Neuron (in vitro differentiated cells): ENCODE results near the gene RPL31.
"Not testable (repeated sequence)": the region's sequence is repeated elsewhere in the genome, so short reads cannot be mapped to it uniquely, and the experiment has no call there.

Experiments
- H2AFZ ChIP-seq: one replicate; pipeline ENCODE4 v1.6.1; 2013; ENCODE audit warnings: low read depth, mild to moderate bottlenecking, inconsistent platforms, low read length, moderate library complexity
- H3K27me3 ChIP-seq: one replicate; pipeline ENCODE4 v1.6.1; 2013; ENCODE audit warnings: low read length; ENCODE audit not compliant: insufficient read depth
- H3K36me3 ChIP-seq: one replicate; pipeline ENCODE4 v1.6.1; 2013; ENCODE audit warnings: low read length; ENCODE audit not compliant: insufficient read depth
- H3K4me1 ChIP-seq: one replicate; pipeline ENCODE4 v1.6.1; 2013; ENCODE audit warnings: low read length; ENCODE audit not compliant: insufficient read depth
- H3K4me3 ChIP-seq: 2 replicates; pipeline ENCODE4 v1.5.1; 2013; ENCODE audit warnings: mild to moderate bottlenecking, low read length, moderate library complexity
- H3K9me3 ChIP-seq: one replicate; pipeline ENCODE4 v1.6.1; 2013; ENCODE audit warnings: low read length

The RPL31 gene

DNA sequence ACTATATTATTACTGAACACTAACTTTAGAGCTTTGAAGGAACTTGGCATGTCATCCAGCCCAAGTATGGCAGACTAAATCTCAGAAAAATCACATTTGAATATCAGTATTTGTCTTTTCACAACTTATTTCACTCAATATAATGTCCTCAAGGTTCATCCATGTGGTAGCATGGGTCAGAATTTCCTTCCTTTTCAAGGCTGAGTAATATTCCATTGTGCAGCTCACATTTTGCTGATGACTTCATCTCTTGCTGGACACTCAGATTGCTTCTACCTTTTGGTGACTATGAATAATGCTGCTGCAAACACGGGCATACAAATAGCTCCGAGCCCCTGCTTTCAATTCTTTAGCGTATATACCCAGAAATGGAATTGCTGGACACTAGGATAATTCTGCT, 46.7 kb downstream of the RPL31 start:
- Histone ChIP-seq H3K4me1 (no peaks in the 10 kb centered on the region), H3K9me3 (no peaks in the 10 kb centered on the region), H3K36me3 (no peaks in the 10 kb centered on the region), H2AFZ (no peak overlapping the region), H3K27me3 (no peaks in the 10 kb centered on the region), H3K4me3 (no peak overlapping the region)

- H2AFZ ChIP-seq, H3K9me3 ChIP-seq, H3K4me1 ChIP-seq, H3K36me3 ChIP-seq, H3K4me3 ChIP-seq, H3K27me3 ChIP-seq: not testable (repeated sequence)
These were observed 48.8 kb downstream of the RPL31 start for GRCh38 chr2:101050886-101051285.

DNA sequence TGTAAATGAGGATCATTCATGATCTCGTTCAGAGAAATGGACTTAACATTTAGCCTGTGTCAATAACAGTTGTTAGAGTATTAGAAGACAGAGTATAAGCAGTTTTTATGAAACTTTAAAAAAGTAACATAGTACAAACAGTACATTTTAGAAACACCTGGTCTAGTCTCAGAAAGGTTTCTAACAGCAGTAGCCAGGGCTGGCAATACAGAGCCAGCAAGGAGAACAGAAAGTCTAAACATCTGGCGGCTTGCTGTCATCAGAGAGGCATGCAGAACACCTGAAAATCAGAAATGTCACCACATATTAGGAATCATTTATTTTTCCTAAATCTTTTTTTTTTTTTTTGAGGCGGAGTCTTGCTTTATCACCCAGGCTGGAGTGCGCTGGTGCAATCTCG, 50.1 kb downstream of the RPL31 start:
- Histone ChIP-seq H3K9me3 (no peaks in the 10 kb centered on the region), H3K4me1 (no peaks in the 10 kb centered on the region), H3K36me3 (no peaks in the 10 kb centered on the region), H2AFZ (no peak overlapping the region), H3K4me3 (no peak overlapping the region), H3K27me3 (no peaks in the 10 kb centered on the region)

DNA sequence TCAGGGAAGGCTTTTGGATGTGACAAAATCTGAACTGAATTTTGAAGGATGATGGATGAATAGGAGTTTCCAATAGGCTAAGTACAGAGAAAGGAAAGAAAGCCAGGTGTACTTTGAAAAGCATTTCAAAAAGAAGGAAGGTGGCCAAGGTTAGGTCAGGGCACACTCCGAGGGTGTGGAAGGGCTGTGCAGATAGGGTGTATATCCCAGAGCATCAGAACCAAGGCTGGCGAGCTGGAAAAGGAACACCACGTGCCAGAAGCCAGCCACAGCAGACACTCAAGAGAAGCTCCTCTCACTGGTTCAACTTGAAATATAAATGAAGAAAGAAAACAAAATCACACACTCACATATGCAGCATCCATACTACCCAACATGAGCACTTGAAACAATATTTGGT, 51.0 kb downstream of the RPL31 start:
- Histone ChIP-seq H3K9me3 (no peaks in the 10 kb centered on the region), H3K27me3 (no peaks in the 10 kb centered on the region), H3K4me3 (no peak overlapping the region), H3K4me1 (no peaks in the 10 kb centered on the region), H3K36me3 (no peaks in the 10 kb centered on the region), H2AFZ (no peak overlapping the region)
